DMS79 treated with DMSO at 0.1 percent for 48 hours (cell line): ENCODE data around the gene PPP1R7.

Experiments
- DNase-seq: peaks from one replicate; lab custom pipeline; 2025; lab: John Stamatoyannopoulos, UW

Gene PPP1R7

GRCh38 chr2:241232736-241233575, 82.7 kb downstream of the PPP1R7 start:
- peak; percentile 48 for DNase-seq
